HG02588 (cell line): ENCODE results near the gene PDK4.
"Not testable (repeated sequence)": the region's sequence is repeated elsewhere in the genome, so short reads cannot be mapped to it uniquely, and the experiment has no call there.

ENCODE experiments used
- ATAC-seq: cut with Tn5 transposase; IDR thresholded peaks from one replicate; pipeline ENCODE4 v1.9.1; 2021; ENCODE audit warnings: mild to moderate bottlenecking, moderate library complexity; ENCODE audit not compliant: unreplicated experiment

The PDK4 gene

GRCh38 chr7:95605275-95605674 is 9.0 kb upstream of the PDK4 start:
- no peak for ATAC-seq

GRCh38 chr7:95604811-95605210 is 8.5 kb upstream of the PDK4 start:
- not testable (repeated sequence) for ATAC-seq

GRCh38 chr7:95604397-95604796 is 8.1 kb upstream of the PDK4 start:
- not testable (repeated sequence) for ATAC-seq

DNA sequence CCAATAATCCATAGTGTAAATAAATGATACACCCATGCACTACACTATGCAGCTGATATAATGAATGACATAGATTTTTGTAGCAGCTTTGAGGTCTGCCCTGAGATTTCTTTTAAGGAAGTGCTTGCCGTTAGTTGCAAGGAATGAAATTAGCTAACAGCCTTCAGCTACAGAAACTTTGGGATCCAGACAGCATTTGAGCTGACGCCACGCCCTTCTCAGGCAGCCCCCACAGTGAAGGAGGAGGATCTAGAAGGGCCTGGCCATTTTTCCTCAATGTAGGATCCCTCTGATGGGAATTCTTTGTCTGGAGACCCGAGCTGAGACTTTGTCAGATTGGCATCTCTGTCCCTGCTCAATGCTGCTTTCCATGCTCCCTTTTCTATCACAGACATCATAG is 6.1 kb upstream of the PDK4 start:
- ATAC-seq, result no peak

GRCh38 chr7:95601316-95601715 is 5.0 kb upstream of the PDK4 start:
- ATAC-seq, result no peak

- ATAC-seq, result no peak
Observed at GRCh38 chr7:95599069-95599468, 2.8 kb upstream of the PDK4 start.

DNA sequence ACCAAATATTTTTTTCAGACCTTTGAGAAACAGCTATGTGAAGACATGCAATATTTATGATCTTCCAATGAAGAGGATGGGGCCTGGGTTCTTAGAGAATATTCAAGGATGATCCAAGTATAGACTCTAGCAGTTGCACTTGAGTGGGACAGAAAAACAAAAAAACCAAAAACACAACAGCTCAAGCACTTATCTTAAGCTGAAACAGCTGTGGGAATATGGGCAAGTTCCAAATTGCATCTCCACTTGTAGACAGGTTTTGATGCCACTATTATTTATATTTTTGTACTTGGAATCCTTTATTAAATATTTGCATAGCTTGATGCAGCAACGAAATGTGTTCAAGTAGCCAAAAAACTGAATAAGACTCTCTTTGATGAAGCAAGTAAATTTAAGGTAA is 2.2 kb upstream of the PDK4 start:
- no peak for ATAC-seq

- ATAC-seq, result no peak
Observed at GRCh38 chr7:95595746-95596197, 544 bp downstream of the PDK4 start.

GRCh38 chr7:95594185-95594584 is 2.1 kb downstream of the PDK4 start:
- no peak for ATAC-seq

GRCh38 chr7:95593343-95593742 is 3.0 kb downstream of the PDK4 start:
- no peak for ATAC-seq

- no peak for ATAC-seq
Observed at GRCh38 chr7:95592570-95592969, 3.7 kb downstream of the PDK4 start.

- no peak for ATAC-seq
Observed at GRCh38 chr7:95590387-95591248, 5.7 kb downstream of the PDK4 start.

DNA sequence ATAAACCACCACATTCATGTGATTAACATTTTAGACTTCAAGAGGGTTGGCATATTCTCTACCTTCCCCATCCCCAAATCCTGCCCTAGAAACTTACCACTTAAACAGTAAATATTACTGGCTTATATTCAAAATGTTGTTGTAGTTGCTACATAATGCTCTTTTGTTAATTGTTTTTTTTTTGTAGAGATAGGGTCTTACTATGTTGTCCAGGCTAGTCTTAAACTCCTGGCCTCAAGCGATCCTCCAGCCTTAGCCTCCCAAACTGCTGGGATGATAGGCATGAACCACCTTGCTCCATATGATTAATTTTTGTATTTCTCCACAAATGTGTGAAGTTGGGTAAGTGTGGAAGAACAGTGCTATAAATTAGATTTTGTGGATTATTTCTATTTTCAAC is 6.5 kb downstream of the PDK4 start:
- ATAC-seq, result no peak

- ATAC-seq, result no peak
Observed at GRCh38 chr7:95589031-95589430, 7.3 kb downstream of the PDK4 start.

DNA sequence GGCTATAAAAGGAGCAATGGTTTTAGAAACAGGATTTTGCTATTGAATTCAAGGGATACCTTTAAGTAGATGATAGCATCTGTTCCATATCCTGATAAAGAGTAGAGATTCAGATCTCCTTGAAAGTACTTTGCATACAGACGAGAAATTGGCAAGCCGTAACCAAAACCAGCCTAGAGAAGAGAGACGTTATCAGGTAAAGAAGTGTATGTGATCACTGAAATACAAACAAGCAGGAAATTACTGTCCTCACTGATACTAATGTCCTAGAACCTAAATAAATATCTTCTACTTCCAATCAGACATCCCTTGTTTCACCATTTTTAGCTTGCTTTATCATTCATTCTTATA is 9.4 kb downstream of the PDK4 start:
- no peak for ATAC-seq

GRCh38 chr7:95585426-95585789 is 10.9 kb downstream of the PDK4 start:
- ATAC-seq, result no peak

DNA sequence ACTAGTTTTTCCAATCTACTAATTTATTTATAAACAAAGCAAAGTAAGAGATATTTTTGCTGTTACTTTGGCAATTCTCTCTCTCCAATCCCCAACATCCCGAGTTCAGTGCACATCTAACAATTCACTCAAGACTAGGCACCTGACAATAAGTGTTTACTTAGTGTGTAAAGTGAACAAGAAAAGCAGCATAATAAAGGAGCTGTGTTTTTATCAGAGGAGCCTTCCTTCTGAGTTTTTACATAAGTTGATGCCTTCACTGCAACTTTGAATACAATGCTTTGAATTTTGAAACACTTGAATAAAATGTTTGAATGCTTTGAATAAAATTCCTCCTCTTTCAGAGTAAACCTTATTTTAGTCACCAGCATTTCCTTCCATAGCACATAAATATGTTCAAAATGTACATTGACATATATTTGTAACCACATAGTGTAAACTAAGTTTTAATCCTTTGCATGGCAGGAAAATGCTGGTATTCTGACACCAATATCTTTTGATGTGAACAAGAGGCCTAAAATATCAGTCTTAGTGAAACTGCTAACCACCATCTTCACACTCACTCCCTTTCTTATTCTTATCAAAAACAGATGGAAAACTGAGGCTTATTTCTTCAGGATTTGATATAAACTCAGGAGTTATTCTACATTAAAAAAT is 11.4 kb downstream of the PDK4 start:
- no peak for ATAC-seq

DNA sequence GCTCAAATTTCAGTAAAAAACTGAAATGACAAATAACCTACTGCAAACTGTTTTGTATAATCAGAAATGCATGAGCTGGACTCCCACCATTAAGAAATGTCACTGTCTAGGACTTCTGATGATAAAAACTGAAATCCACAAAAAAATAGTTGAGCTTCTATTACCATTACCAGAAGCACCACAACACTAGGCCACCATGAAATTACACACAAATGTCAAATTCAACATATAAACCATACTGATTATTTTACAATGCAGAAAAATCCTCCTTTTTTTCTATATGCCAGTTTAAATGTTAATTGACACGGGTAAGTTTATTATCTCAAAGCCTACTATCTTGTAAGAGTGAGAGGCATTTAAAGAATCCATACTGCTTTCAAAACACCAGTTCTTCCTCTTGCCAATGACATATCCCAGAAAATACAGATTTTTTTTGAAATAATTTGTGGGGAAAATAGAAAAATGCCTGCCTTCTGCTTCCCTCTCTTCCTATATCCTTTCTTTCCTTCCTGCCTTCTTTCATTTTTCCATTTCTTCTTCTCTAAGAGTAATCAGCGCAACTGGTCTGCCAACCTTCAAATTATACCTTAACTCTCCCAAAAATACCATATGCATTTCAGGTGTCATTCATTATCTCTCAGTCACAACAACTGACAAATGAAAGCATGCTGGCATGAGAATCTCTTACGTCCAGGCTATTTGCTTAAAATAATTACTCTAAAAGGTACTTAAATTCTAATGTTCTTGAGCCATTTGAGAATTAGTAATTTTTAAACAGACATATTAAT is 12.3 kb downstream of the PDK4 start:
- ATAC-seq, result no peak

- ATAC-seq, result no peak
Observed at GRCh38 chr7:95582578-95583293, 13.6 kb downstream of the PDK4 start.

- ATAC-seq, result no peak
Observed at GRCh38 chr7:95581467-95581866, 14.8 kb downstream of the PDK4 start.

GRCh38 chr7:95579318-95579717 is 17.0 kb downstream of the PDK4 start:
- no peak for ATAC-seq
